ENCODE measurements around the gene UCP2.

The UCP2 gene, protein sequence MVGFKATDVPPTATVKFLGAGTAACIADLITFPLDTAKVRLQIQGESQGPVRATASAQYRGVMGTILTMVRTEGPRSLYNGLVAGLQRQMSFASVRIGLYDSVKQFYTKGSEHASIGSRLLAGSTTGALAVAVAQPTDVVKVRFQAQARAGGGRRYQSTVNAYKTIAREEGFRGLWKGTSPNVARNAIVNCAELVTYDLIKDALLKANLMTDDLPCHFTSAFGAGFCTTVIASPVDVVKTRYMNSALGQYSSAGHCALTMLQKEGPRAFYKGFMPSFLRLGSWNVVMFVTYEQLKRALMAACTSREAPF

GRCh38 chr11:73982595-73982989, at the start of gene UCP2:
TSS of gene UCP2 (minus strand) at chr11:73982843. CDS start at chr11:73978378, 4,465 bp downstream.
- DNase-seq: peak; percentile 92 to 93

DNA sequence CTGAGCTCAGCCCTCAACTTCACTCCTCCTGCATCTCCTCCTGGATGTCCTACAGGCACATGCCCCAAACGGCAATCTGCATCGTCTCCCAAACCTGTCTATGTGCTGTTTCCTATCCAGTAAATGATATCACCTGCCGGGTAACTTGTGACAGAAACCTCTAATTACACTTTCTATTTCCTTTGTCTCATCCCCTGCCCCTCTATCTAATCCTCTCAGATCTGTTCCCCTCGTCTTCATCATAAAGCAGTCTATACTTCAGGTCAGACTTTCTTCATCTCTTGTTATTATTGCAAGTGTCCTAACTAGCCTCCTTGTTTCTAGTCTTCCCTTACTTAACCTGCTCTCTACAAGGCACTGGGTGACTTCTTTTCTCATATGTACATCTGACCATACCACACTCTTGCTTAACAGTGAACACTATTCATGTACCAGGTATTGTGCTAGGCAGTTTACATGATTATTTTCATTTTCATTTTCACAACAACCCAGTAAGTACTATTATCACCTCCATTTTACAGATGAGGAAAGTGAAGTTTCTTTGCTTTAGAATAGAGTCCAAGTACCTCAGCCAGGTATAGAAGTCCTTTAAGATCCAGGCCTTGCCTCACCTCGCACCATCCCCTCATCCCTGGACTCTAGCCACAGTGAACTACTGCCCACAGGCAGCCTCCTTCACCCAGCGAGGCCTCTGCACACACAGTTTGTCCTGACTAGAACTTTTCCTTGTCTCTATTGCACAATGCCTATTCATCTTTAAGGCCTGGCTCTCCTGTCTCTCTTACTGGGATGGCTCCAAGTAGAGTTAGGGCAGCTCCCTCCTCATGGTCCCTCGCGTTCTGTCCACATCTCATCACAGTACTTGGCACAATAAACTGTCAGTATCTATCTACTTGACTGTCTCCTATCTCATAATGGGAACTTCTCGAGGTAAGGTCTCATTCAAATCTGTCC, 48.4 kb upstream of the UCP2 start:
- no peak for DNase-seq

DNA sequence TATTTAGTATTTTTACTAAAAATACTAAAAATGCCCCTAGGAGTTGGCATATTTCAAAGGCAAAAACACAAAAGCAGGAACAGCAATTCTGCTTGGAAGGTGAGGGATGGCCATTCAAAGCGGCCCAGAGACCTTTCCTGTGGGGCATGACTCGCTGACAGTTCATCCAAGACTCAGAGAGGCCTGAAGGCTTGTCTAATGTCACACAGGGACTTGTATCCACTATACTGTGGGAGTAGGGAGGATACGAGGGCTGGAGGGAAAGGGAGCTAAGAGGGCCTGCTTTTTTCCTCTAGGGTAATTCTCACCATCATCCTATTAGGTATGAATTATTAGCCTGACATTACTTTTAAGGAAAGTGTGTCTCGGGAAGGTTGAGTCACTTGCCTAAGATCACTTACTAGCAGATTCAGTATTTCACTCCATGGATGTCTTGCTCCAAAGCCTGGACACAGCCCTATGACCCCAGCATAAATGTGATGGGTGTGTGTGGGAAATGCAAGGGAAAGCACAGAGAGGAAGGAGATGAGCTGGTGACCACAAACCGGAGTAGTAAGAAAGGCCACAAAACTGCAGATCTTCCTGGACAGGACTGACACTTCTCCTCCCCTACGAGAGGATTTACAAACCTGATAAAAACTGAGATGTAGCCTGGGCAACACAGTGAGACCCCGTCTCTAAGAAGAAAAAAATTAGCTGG, 43.0 kb upstream of the UCP2 start:
- peak in 1 of 2 experiments; percentile 1 for DNase-seq

GRCh38 chr11:74024261-74025029, 41.8 kb upstream of the UCP2 start:
- DNase-seq: no peak

DNA sequence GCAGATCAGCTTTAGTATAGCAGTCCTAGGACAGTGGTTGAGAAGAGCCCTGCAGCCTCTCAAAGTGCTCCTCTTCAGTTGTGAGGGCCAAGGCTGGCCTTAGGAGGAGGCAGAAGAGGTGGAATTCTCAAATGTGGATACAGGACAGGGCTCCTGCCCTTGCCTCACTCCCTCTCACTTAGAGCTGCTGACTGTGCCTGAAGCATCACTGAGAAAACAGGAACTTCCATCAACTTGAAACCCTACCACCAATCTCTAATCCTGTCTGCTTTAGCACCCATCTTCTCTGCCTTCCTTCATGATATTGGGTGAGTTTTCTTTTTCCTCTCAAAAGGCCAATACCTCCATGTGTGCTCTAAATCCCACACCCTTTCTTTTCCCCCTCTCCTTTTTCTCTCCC, 40.6 kb upstream of the UCP2 start:
- peak; percentile 13 to 18 for DNase-seq

- no peak for DNase-seq
Measured at GRCh38 chr11:74022546-74022945, 39.9 kb upstream of the UCP2 start.

- no peak for DNase-seq
Measured at GRCh38 chr11:74021998-74022397, 39.4 kb upstream of the UCP2 start.

DNA sequence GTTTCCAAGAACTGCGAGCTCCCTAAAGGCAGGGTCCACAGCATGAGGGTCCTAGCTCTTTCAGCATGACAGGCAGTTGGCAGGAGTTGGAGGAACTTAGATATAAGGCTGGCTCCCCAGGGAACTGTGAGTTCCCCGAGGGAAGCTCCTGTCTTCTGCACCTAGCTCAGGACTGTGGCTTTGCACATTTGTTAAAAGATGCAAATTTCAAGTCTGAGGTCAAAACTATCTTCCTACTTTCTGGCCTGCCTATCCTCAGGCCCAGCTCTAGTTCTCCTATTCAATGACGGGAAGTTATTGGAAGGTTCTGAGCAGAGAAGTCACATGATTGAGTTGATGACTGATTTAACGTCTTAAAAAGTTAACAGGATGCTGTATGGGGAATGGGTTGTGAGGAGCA, 37.9 kb upstream of the UCP2 start:
- peak; percentile 15 to 37 for DNase-seq

DNA sequence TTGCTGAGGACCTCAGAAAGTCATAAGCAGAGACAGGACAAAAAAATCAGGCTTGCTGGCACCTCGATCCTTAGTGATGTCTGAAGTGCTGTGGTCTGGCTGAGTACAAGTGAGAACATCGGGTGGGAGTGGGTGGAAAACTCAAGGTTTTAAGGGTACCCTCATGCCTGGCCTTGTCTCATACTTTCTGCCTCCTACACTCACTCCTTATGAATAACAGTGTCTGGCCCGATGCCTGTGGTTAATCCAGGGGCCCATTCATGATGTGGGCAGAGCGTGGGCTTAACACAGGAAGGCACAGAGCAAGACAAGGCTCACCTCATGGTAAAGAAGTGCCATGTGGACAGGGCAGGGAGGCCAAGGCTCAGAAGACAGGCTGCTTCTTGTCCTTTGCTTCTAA, 37.2 kb upstream of the UCP2 start:
- no peak for DNase-seq

DNA sequence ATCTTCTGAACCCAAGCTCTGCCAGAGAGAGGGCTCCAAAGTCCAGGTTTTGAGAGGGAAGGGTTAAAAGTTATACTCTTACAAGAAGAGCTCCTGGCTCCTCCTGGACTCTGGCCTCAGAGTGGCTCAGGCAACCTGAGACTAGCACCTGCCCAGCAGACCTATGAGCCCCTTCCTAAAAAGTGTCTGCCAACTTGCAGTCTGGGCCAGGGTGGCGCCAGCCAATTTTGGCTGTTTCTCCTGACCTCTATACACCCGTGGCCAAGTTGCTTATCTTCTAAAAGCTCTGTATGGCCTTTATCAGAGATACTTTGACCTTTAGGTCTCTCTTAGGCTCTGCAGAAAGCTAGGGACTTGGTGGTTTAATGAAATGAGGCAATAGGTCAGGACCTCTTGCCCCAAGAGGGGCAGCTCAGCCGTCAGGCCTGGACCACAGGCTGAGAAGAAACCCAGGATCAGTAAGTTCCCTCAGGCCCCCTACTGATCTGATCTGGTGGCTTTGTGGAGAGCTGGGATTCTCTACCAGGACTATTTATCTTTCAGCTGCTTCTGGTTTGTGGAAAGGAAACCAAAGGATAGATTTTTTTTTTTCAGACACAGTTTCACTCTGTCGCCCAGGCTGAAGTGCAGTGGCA, 36.6 kb upstream of the UCP2 start:
- no peak for DNase-seq

- DNase-seq: peak; percentile 77 to 85
Measured at GRCh38 chr11:74018331-74019005, 35.8 kb upstream of the UCP2 start.

DNA sequence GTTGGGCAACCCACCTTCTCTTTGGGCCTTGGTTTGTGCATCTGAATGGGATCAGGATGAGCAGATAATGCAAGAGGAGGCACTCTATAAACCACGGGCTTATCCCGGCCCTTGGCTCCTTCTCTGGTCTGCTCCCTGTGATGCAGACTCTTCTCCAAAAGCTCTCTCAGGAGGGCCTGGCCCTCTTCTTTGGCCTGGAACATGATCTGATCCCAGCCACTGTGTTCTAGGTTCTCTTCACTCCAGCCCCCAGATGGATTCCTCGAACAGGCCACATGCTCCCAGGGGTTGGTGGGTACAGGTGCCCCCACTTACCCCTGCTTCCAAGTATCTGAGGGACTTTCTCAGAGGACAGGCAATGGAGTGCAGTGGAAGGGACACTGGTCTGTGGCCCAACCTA, 35.0 kb upstream of the UCP2 start:
- no peak for DNase-seq

DNA sequence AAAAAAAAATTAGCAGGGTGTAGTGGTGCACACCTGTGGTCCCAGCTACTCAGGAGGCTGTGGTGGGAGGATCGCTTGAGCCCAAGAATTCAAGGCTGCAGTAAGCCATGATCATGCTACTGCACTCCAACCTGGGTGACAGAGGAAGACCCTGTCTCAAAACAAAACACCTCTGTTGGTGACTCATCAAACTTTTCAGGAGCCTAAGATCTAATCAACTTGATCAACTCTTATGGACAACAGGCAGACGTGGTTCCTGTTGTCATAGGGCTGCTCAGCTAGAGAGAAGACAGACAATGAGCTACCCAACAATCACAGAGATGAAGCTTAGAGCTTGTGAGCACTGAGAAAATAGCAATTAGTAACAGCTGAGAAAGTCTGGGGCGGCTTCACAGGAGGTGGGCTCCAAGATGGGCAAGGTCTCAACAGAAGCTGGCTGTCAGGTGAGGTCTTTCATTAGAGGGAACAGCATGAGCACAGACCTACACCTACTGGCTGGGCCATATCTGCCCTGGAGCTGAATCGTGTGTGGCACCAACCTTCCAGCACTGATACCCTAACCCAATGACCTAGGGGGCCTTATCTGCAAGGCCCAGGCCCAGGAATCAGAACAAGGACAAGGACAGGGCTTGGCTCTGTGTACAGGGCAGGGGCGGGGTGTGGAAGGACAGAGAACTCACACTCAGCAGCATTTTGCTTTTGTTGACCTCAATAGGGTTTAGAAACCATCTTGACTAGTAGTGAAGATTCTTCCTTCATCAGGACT, 33.5 kb upstream of the UCP2 start:
- no peak for DNase-seq

DNA sequence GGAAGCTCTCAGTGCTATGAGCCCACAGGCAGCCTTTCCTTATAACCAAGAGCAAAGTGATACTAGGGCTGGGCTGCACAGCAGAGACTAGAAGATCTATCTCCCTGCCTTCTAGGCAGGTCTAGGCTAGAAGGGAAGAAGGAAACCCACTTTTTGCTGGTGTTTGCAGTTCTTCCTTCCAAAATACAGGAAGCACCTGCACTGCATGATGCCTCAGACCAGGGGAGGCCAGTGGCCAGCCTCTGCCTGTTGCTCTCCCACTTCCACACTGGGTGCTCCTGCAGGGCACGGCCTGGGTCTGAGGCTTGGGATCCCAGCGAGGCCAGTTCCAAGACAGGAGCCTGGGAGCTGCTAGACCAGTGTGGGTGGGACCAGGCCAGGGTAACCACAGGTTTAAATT, 32.2 kb upstream of the UCP2 start:
- DNase-seq: peak; percentile 61 to 73

- no peak for DNase-seq
Measured at GRCh38 chr11:74013141-74013540, 30.5 kb upstream of the UCP2 start.

DNA sequence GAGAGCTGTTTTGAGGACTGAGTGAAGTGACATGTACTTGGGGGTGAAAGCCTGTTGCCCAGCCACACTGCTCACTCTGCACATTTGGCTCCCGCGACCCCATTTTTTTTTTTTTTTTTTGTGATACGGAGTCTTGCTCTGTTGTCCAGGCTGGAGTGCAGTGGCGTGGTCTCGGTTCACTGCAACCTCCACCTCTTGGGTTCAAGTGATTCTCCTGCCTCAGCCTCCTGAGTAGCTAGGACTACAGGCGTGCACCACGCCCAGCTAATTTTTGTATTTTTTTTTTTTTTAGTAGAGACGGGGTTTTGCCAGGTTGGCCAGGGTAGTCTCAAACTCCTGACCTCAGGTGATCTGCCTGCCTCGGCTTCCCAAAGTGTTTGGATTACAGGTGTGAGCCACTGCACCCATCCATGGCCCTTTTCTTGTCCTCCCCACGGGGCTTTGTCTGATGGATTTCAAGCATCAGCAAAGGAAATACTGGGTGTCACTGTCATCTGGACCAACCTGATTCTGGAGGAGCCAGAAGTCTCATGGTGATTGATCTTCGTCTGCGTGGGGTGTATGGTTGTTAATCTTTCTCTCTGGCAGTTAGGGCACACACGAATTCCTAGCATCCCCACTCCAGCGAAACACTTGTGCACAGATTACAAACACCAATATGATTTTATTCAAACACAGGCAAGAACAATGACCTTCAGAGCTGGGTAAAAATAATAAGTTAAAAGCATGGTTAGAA, 29.6 kb upstream of the UCP2 start:
- no peak for DNase-seq

- DNase-seq: no peak
Measured at GRCh38 chr11:74011360-74012073, 28.9 kb upstream of the UCP2 start.

- DNase-seq: peak in 1 of 2 experiments; percentile 16
Measured at GRCh38 chr11:74010306-74011300, 28.0 kb upstream of the UCP2 start.

Data from Kasumi-1 (cell line).